ENCODE results near the gene ZNF423. TPM values are rescaled to one million over a fixed set of nuclear protein-coding genes. Genes with fewer than 3 reads are reported as not detected.

The ZNF423 gene
- total and polyA plus RNA-seq, 9 of the 15 experiments (the other 6 are each of a cell fraction or from before 2014, with no cell fraction given), result not detected

DNA sequence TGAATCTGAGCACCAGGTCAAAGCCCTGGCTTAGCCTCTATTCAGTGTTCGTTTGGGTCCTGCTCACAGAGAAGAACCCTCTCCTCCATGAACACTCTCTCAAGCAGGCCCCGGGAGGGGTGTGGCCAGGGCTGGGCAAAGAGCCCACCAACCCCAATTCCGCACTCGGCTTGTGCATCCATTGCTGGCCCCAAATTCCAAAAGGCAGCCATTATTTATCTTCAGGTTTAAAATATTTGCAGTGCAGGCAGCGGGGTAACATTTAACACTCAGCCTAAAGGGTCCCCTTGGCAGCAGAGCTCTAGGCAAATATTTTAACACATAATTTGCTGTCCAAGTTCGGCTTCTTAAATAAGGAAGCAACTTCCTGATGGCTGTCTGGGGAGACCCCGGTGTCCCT lies 115.7 kb downstream of the ZNF423 start:
- CTCF ChIA-PET (ENCODE audit: low intra/inter-chr PET ratio), result no interaction called here

More for the DNA sequence above, 115.7 kb downstream of the ZNF423 start:
- in situ Hi-C loops (cut with MboI) (no loop called here), intact Hi-C loops (cut with micrococcal nuclease) (no loop called here)
- TF ChIP-seq, protein P1, sequence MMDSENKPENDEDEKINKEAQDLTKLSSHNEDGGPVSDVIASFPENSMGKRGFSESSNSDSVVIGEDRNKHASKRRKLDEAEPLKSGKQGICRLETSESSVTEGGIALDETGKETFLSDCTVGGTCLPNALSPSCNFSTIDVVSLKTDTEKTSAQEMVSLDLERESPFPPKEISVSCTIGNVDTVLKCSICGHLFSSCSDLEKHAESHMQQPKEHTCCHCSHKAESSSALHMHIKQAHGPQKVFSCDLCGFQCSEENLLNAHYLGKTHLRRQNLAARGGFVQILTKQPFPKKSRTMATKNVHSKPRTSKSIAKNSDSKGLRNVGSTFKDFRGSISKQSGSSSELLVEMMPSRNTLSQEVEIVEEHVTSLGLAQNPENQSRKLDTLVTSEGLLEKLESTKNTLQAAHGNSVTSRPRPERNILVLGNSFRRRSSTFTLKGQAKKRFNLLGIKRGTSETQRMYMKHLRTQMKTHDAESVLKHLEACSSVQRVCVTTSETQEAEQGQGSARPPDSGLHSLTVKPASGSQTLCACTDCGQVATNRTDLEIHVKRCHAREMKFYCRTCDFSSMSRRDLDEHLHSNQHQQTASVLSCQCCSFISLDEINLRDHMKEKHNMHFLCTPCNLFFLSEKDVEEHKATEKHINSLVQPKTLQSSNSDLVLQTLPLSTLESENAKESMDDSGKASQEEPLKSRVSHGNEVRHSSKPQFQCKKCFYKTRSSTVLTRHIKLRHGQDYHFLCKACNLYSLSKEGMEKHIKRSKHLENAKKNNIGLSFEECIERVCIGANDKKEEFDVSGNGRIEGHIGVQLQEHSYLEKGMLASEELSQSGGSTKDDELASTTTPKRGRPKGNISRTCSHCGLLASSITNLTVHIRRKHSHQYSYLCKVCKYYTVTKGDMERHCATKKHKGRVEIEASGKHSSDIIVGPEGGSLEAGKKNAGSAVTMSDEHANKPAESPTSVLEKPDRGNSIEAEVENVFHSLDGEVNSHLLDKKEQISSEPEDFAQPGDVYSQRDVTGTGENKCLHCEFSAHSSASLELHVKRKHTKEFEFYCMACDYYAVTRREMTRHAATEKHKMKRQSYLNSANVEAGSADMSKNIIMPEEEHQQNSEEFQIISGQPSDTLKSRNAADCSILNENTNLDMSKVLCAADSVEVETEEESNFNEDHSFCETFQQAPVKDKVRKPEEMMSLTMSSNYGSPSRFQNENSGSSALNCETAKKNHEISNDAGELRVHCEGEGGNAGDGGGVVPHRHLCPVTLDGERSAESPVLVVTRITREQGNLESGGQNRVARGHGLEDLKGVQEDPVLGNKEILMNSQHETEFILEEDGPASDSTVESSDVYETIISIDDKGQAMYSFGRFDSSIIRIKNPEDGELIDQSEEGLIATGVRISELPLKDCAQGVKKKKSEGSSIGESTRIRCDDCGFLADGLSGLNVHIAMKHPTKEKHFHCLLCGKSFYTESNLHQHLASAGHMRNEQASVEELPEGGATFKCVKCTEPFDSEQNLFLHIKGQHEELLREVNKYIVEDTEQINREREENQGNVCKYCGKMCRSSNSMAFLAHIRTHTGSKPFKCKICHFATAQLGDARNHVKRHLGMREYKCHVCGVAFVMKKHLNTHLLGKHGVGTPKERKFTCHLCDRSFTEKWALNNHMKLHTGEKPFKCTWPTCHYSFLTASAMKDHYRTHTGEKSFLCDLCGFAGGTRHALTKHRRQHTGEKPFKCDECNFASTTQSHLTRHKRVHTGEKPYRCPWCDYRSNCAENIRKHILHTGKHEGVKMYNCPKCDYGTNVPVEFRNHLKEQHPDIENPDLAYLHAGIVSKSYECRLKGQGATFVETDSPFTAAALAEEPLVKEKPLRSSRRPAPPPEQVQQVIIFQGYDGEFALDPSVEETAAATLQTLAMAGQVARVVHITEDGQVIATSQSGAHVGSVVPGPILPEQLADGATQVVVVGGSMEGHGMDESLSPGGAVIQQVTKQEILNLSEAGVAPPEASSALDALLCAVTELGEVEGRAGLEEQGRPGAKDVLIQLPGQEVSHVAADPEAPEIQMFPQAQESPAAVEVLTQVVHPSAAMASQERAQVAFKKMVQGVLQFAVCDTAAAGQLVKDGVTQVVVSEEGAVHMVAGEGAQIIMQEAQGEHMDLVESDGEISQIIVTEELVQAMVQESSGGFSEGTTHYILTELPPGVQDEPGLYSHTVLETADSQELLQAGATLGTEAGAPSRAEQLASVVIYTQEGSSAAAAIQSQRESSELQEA (IDR thresholded peaks at IDR 0.05; ENCODE audit: low read depth), result no peak
- TF ChIP-seq CHCHD3 (CRISPR knock-in tag; IDR thresholded peaks at IDR 0.05) (no peak), FOXP1 (CRISPR knock-in tag; IDR thresholded peaks at IDR 0.05) (no peak), DNMT1 (IDR thresholded peaks at IDR 0.05) (no peak), CHD4 (IDR thresholded peaks at IDR 0.05; ENCODE audit: insufficient read depth, insufficient replicate concordance, low read depth, low read length, poor library complexity, severe bottlenecking) (no peak), GTF2A2 (tag; IDR thresholded peaks at IDR 0.05) (no peak)
- ATAC-seq, result no peak
- no peak for DNase-seq (ENCODE audit: extremely low read depth in 1 of 4, low spot score in 3 of 4)
- no peak overlapping the region for H2AFZ ChIP-seq (ENCODE audit: low read depth, low read length)
- no peaks in the 10 kb centered on the region for H3K79me2 ChIP-seq (ENCODE audit: control insufficient read depth, insufficient read depth, low read length)
- peaks cover 10 to 57% of the 10 kb centered on the region in 2 experiments; a peak in 3 of 5 replicates for H3K27me3 ChIP-seq (ENCODE audit: control insufficient read depth in 2 of 2, insufficient read depth in 2 of 2, low read length in 2 of 2)
- no peaks in the 10 kb centered on the region for H3K9me3 ChIP-seq (replicated peaks; ENCODE audit: control insufficient read depth, insufficient read depth, low read depth, low read length)
- H3K4me3 ChIP-seq, result no peak overlapping the region
- POLR2A ChIA-PET, result interaction anchor here (0.6 kb wide), 1 partner anchor 83 kb away, joined by 3 read pairs; no protein-coding TSS in a partner anchor
- no peak overlapping the region for H3K4me2 ChIP-seq (ENCODE audit: insufficient read depth, low read length)
- WGBS (ENCODE audit: insufficient coverage, low coverage, missing lambda C conversion rate), result 0% methylated on average over 7 of the region's 7 CpGs
- no peak overlapping the region for H3K9ac ChIP-seq (ENCODE audit: insufficient read depth in 1 of 2, low read depth in 2 of 2, low read length in 2 of 2)
- BruUV-seq (replicated peaks), result no TSS peak
- no peak for FAIRE-seq
- H3K9me1 ChIP-seq (ENCODE audit: control insufficient read depth, insufficient read depth, low read length), result no peaks in the 10 kb centered on the region
- H3K27ac ChIP-seq (ENCODE audit: extremely low read depth, low read depth, low read length), result no peak overlapping the region
- no peaks in the 10 kb centered on the region for H3K4me1 ChIP-seq (replicated peaks in 1 of 2; ENCODE audit: control insufficient read depth in 2 of 2, insufficient read depth in 2 of 2, low read length in 2 of 2)
- no peaks in the 10 kb centered on the region for H3K36me3 ChIP-seq (ENCODE audit: control insufficient read depth, insufficient read depth, low read length)
- no peaks in the 10 kb centered on the region; the same call in 1 of the 2 replicates for H4K20me1 ChIP-seq (replicated peaks; ENCODE audit: control insufficient read depth, insufficient read depth, low read length)
